ENCODE data around the gene KLF14.

DNA sequence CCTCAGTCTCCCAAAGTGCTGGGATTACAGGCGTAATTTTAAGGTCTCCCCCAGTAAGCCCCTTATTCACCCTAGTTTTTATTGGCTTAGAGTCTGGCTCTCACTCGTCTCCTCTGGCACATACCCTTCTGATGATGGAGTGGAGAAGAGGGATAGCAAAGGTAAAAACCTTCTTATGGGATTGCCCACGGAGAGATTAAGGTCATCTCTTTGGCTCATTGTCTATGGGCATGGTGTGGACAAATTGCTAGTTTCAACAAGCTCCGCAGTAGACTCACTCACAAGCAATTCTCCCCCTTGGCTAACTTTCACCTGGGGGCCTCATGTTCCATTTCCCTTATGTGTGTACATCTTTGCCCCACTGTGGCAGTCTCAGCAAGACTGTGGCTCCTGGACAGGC is 25.2 kb downstream of the KLF14 start:
- TF ChIP-seq, protein P1, sequence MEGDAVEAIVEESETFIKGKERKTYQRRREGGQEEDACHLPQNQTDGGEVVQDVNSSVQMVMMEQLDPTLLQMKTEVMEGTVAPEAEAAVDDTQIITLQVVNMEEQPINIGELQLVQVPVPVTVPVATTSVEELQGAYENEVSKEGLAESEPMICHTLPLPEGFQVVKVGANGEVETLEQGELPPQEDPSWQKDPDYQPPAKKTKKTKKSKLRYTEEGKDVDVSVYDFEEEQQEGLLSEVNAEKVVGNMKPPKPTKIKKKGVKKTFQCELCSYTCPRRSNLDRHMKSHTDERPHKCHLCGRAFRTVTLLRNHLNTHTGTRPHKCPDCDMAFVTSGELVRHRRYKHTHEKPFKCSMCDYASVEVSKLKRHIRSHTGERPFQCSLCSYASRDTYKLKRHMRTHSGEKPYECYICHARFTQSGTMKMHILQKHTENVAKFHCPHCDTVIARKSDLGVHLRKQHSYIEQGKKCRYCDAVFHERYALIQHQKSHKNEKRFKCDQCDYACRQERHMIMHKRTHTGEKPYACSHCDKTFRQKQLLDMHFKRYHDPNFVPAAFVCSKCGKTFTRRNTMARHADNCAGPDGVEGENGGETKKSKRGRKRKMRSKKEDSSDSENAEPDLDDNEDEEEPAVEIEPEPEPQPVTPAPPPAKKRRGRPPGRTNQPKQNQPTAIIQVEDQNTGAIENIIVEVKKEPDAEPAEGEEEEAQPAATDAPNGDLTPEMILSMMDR (IDR thresholded peaks at IDR 0.05): no peak
- TF ChIP-seq ZFX (IDR thresholded peaks at IDR 0.05; ENCODE audit: borderline replicate concordance): no peak
